GM12878 (cell line): ENCODE results near the gene EMP1. TPM values are rescaled to one million over a fixed set of nuclear protein-coding genes. Genes with fewer than 3 reads are reported as not detected.

ENCODE experiments used
- ATAC-seq: fragments of 200-7000 bp; cut with Tn5 transposase; 3 replicates; pipeline ENCODE4 v1.9.1; 2020; ENCODE audit warnings: mild to moderate bottlenecking, moderate library complexity
- BruUV-seq: library from RNA; stranded (reverse); fragments of 400-500 nt; replicated peaks from 2 replicates; lab custom pipeline; 2021; lab: Mats Ljungman, UMichigan
- CTCF ChIA-PET: fragments of 300-600 bp; sonication (Branson Sonifier 250); formaldehyde crosslinking; extraction: SDS; loops from one replicate; lab custom pipeline; 2021; ENCODE audit warnings: inconsistent platforms; lab: Yijun Ruan, JAX
- POLR2A ChIA-PET: fragments of 350-600 bp; formaldehyde crosslinking; extraction: SDS; loops from one replicate; lab custom pipeline; 2021; ENCODE audit warnings: inconsistent platforms; lab: Charles Lee
- RAD21 ChIA-PET: fragments of 300-600 bp; sonication (Branson Sonifier 250); formaldehyde crosslinking; loops from one replicate; lab custom pipeline; 2023; ENCODE audit warnings: antibody characterized with exemption; ENCODE audit not compliant: unreplicated experiment; lab: Charles Lee
- SMC1A ChIA-PET: fragments of 300-600 bp; sonication (Branson Sonifier 250); formaldehyde crosslinking; loops from one replicate; lab custom pipeline; 2023; ENCODE audit not compliant: unreplicated experiment, uncharacterized antibody; lab: Charles Lee
- DNase-seq: peaks from one replicate; pipeline ENCODE4 v3.0.0-alpha.2; 2011; ENCODE audit warnings: low read depth, low spot score
- FAIRE-seq: peaks from 3 replicates; lab custom pipeline; 2011; peaks lifted over from hg19 to GRCh38; lab: Jason Lieb, UNC
- H2AFZ ChIP-seq: 2 replicates; pipeline ENCODE4 v1.6.0; 2011; ENCODE audit warnings: low read depth, low read length, control low read depth; ENCODE audit not compliant: control insufficient read depth
- H3K27ac ChIP-seq: 2 replicates; pipeline ENCODE4 v1.5.1; 2011; ENCODE audit warnings: control low read depth; ENCODE audit not compliant: control insufficient read depth, insufficient read depth
- H3K27me3 ChIP-seq, 2 experiments: replicated peaks in 1 of 2; 2 replicates each; pipeline versions ENCODE4 v1.6.0 to v1.6.1; 2011; ENCODE audit warnings: low read length in 1 of 2; ENCODE audit not compliant: control insufficient read depth in 2 of 2, insufficient read depth in 2 of 2
- H3K36me3 ChIP-seq, 2 experiments: 2 replicates each; pipeline ENCODE4 v1.5.1; 2011; ENCODE audit warnings: low read length in 1 of 2; ENCODE audit not compliant: control insufficient read depth in 2 of 2, insufficient read depth in 2 of 2
- H3K4me1 ChIP-seq: 2 replicates; pipeline ENCODE4 v1.6.1; 2011; ENCODE audit warnings: mild to moderate bottlenecking, low read length, moderate library complexity, mixed read lengths; ENCODE audit not compliant: control insufficient read depth, insufficient read depth
- H3K4me2 ChIP-seq: 2 replicates; pipeline ENCODE4 v1.6.0; 2011; ENCODE audit warnings: control low read depth; ENCODE audit not compliant: control insufficient read depth, insufficient read depth
- H3K4me3 ChIP-seq: fragments of 200-600 bp; sonication (generic); 2 replicates; pipeline ENCODE4 v1.5.1; 2016
- H3K79me2 ChIP-seq: 2 replicates; pipeline ENCODE4 v1.6.0; 2011; ENCODE audit warnings: low read length; ENCODE audit not compliant: control insufficient read depth, insufficient read depth
- H3K9ac ChIP-seq: 2 replicates; pipeline ENCODE4 v1.8.0; 2011; ENCODE audit warnings: low read length, control low read depth, mixed read lengths; ENCODE audit not compliant: control insufficient read depth, insufficient read depth
- H3K9me3 ChIP-seq: replicated peaks from 3 replicates; pipeline ENCODE4 v1.5.1; 2011; ENCODE audit warnings: mild to moderate bottlenecking, low read length; ENCODE audit not compliant: control insufficient read depth, insufficient read depth
- H4K20me1 ChIP-seq: 2 replicates; pipeline ENCODE4 v1.6.0; 2011; ENCODE audit not compliant: control insufficient read depth, insufficient read depth
- ESRRA ChIP-seq: IDR thresholded peaks from 2 replicates; pipeline ENCODE4 v1.6.1; 2012; ENCODE audit warnings: mild to moderate bottlenecking, low read length, improper control_type of control experiment
- IRF4 ChIP-seq: IDR thresholded peaks from 2 replicates; pipeline ENCODE4 v1.6.1; 2011; ENCODE audit warnings: low read depth, low read length
- PBX3 ChIP-seq: IDR thresholded peaks from 2 replicates; pipeline ENCODE4 v1.6.1; 2011; ENCODE audit warnings: mild to moderate bottlenecking, low read depth, low read length, moderate library complexity; ENCODE audit not compliant: insufficient replicate concordance
- SUZ12 ChIP-seq: fragments of 200-600 bp; sonication (generic); IDR thresholded peaks from one replicate; pipeline ENCODE4 v1.6.1; 2018; ENCODE audit warnings: antibody characterized with exemption, mild to moderate bottlenecking; ENCODE audit not compliant: unreplicated experiment
- YBX1 ChIP-seq: fragments of 450-650 bp; IDR thresholded peaks from 2 replicates; pipeline ENCODE4 v1.6.1; 2016; ENCODE audit warnings: antibody characterized with exemption
- ZBTB40 ChIP-seq: fragments of 450-650 bp; IDR thresholded peaks from 2 replicates; pipeline ENCODE4 v1.6.1; 2016; ENCODE audit warnings: mild to moderate bottlenecking, moderate library complexity, borderline replicate concordance
- ZNF24 ChIP-seq: fragments of 450-650 bp; IDR thresholded peaks from 2 replicates; pipeline ENCODE4 v1.6.1; 2017; ENCODE audit warnings: antibody characterized with exemption, mild to moderate bottlenecking
- WGBS: methylation state at CpG from one replicate; pipeline ENCODE4 v1.1.6; 2016; ENCODE audit warnings: low lambda C conversion rate; ENCODE audit not compliant: insufficient replicate concordance, insufficient coverage; ENCODE audit errors: missing lambda C conversion rate; 5-methylcytosine and 5-hydroxymethylcytosine counted together
- in situ Hi-C: fragments of 300-500 bp; cut with MboI; formaldehyde crosslinking; loops from 9 replicates; pipeline ENCODE4 v1.14.3; 2018; ENCODE audit warnings: mixed read lengths
- intact Hi-C: fragments of 100-400 bp; cut with micrococcal nuclease; formaldehyde crosslinking; loops from one replicate; pipeline ENCODE4 v1.14.2; 2022; ENCODE audit not compliant: unreplicated experiment
- polyA plus RNA-seq, 11 experiments: library from polyadenylated mRNA; depleted of rRNA in 4 of 11; unstranded in 6 of 11; stranded (reverse) in 5 of 11; fragments of >200 nt; fragmentation: Nextera tagmentation in 4 of 11; fragmentation: Illumina TruSeq in 1 of 11; extraction: Ambion mirVana in 4 of 11; extraction: Trizol in 1 of 11; gene quantifications; 1 replicate in 1 of 11; 2 replicates in 10 of 11; pipeline versions ENCODE4 v1.2.1 to v1.2.3, GENCODE V29; 2011 to 2016; ENCODE audit warnings: inconsistent platforms in 2 of 11, missing spikeins in 2 of 11, low read depth in 1 of 11
- total RNA-seq, 4 experiments: library from RNA; depleted of rRNA in 3 of 4; stranded (reverse); fragments of >200 nt in 3 of 4; fragmentation: Illumina TruSeq in 1 of 4; extraction: Trizol in 1 of 4; gene quantifications; 2 replicates each; pipeline versions ENCODE4 v1.2.1 to v1.2.3, GENCODE V29; 2013 to 2021

EMP1 gene
- total and polyA plus RNA-seq, 10 of the 15 experiments (the other 5 are each of a cell fraction or from before 2014, with no cell fraction given) = 0.09 to 0.90 (median 0.25) TPM; not detected in 1

GRCh38 chr12:13156277-13156676 is 40.2 kb upstream of the EMP1 start:
- no peak for ATAC-seq
- 31% methylated on average over 2 of the region's 2 CpGs for WGBS
- H3K27me3 ChIP-seq = peaks cover 1 to 5% of the 10 kb centered on the region in 2 experiments; a peak in 3 of 4 replicates
- ChIA-PET RAD21 (no interaction called here), POLR2A (no interaction called here), CTCF (no interaction called here), SMC1A (interaction anchor here (0.9 kb wide), 1 partner anchor 56 kb away, joined by 3 read pairs; no protein-coding TSS in a partner anchor)
- H3K9me3 ChIP-seq = no peaks in the 10 kb centered on the region
- no TSS peak for BruUV-seq
- H3K4me3 ChIP-seq = no peak overlapping the region
- no peak overlapping the region for H2AFZ ChIP-seq
- TF ChIP-seq ESRRA = no peak
- TF ChIP-seq PBX3 = no peak
- TF ChIP-seq YBX1 = no peak
- TF ChIP-seq IRF4 = no peak
- no peak for TF ChIP-seq ZNF24
- no peak for TF ChIP-seq ZBTB40
- TF ChIP-seq SUZ12 = no peak
- no peaks in the 10 kb centered on the region for H3K36me3 ChIP-seq
- DNase-seq = no peak
- FAIRE-seq = no peak
- H3K27ac ChIP-seq = no peak overlapping the region
- no peaks in the 10 kb centered on the region for H4K20me1 ChIP-seq
- H3K79me2 ChIP-seq = no peaks in the 10 kb centered on the region
- H3K9ac ChIP-seq = no peak overlapping the region
- in situ Hi-C loops (no loop called here), intact Hi-C loops (no loop called here)
- no peak overlapping the region for H3K4me2 ChIP-seq
- H3K4me1 ChIP-seq = no peaks in the 10 kb centered on the region
